IPS DF 6.9 (cell line): ENCODE measurements around the gene TMEM117.

ENCODE experiments used
- DNase-seq: peaks from one replicate; pipeline ENCODE4 v3.0.0-alpha.2; 2013; ENCODE audit warnings: low read depth, low spot score
- H3K27ac ChIP-seq: one replicate; pipeline ENCODE4 v1.5.1; 2013; ENCODE audit warnings: low read length, control low read depth
- H3K27me3 ChIP-seq: 2 replicates; pipeline ENCODE4 v1.6.1; 2013; ENCODE audit warnings: mild to moderate bottlenecking, low read length; ENCODE audit not compliant: control insufficient read depth, insufficient read depth
- H3K36me3 ChIP-seq: 2 replicates; pipeline ENCODE4 v1.6.1; 2013; ENCODE audit warnings: low read length; ENCODE audit not compliant: control insufficient read depth, insufficient read depth
- H3K4me1 ChIP-seq: 2 replicates; pipeline ENCODE4 v1.6.1; 2013; ENCODE audit warnings: low read length; ENCODE audit not compliant: control insufficient read depth, insufficient read depth
- H3K4me3 ChIP-seq: 2 replicates; pipeline ENCODE4 v1.5.1; 2013; ENCODE audit warnings: mild to moderate bottlenecking, low read length
- H3K9me3 ChIP-seq: 2 replicates; pipeline ENCODE4 v1.6.1; 2013; ENCODE audit warnings: low read length, inconsistent platforms; ENCODE audit not compliant: control insufficient read depth, insufficient read depth
- WGBS: extraction: QIAGEN DNeasy Blood & Tissue Kit; methylation state at CpG from one replicate; pipeline ENCODE4 v1.1.7; 2013; ENCODE audit warnings: mixed read lengths, missing lambda C conversion rate; ENCODE audit not compliant: insufficient read length, insufficient coverage; 5-methylcytosine and 5-hydroxymethylcytosine counted together

Gene TMEM117

DNA sequence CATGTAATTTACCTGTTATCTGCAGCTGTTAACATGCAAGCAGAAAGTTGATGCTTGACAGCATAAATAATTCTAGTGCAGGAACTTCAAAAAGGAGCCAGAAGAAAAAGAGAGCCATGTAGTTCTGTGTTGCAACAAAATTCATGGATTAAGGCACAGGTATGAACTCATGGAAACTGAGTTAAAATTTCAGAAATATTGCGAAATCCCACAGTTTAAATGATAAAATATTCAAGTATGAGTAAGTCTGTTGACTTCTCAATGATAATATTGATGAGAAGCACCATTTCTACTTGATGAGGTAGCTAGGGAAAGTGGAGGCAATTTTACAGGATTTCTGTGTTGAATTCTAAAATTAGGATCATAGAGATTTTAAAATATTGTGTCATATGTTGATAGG lies 290.9 kb downstream of the TMEM117 start:
- DNase-seq, result no peak
- Histone ChIP-seq H3K27me3 (no peaks in the 10 kb centered on the region), H3K4me3 (no peak overlapping the region), H3K9me3 (no peaks in the 10 kb centered on the region), H3K27ac (no peak overlapping the region), H3K4me1 (no peaks in the 10 kb centered on the region), H3K36me3 (no peaks in the 10 kb centered on the region)
- WGBS, result no CpG with 5 or more reads among the region's 1 CpG

DNA sequence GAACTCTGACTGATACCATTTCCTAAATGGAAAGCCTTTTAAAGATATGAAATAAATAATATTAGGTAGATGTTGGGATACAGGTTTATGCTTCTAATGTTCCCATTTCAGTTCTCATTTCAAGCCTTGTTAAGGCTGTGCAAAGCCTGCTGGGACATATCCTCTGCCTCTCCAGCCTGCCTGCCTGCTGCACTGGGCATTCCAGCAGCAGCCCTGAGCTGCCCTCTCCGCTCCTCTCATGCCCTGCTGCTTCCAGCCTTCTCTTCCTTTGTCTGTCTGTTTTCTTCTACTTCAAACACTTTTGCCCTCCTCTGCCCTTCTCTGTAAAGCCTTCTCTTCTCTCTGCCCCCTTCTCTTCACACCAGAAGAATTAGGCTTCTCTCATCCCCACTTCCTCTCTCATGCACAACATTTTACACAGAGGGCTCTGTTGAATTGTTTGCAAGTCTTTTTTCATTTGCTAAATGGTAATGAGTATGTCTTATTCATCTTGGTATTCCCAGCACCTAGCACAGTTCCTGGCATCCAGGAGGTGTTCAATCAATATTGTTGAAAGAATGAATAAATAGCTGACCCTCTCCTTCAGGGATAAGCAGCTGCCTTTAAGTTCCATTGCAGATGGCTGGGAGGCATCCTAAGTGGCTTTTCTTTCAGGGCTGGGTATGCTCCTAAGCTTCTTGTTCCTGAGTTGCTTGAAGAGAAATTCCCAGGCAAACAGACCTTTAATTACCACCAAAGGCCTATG lies 292.3 kb downstream of the TMEM117 start:
- H3K4me3 ChIP-seq, result no peak overlapping the region
- WGBS, result no CpG with 5 or more reads among the region's 1 CpG
- no peaks in the 10 kb centered on the region for H3K4me1 ChIP-seq
- no peak for DNase-seq
- no peak overlapping the region for H3K27ac ChIP-seq
- H3K27me3 ChIP-seq, result no peaks in the 10 kb centered on the region
- no peaks in the 10 kb centered on the region for H3K36me3 ChIP-seq
- no peaks in the 10 kb centered on the region for H3K9me3 ChIP-seq

GRCh38 chr12:44143175-44143574 lies 307.3 kb downstream of the TMEM117 start:
- Histone ChIP-seq H3K4me1 (no peaks in the 10 kb centered on the region), H3K9me3 (no peaks in the 10 kb centered on the region), H3K27ac (no peak overlapping the region), H3K27me3 (no peaks in the 10 kb centered on the region), H3K36me3 (no peaks in the 10 kb centered on the region), H3K4me3 (no peak overlapping the region)
- no CpG with 5 or more reads among the region's 3 CpGs for WGBS
- no peak for DNase-seq

- Histone ChIP-seq H3K27me3 (no peaks in the 10 kb centered on the region), H3K4me3 (no peak overlapping the region), H3K36me3 (no peaks in the 10 kb centered on the region), H3K4me1 (no peaks in the 10 kb centered on the region), H3K27ac (no peak overlapping the region), H3K9me3 (no peaks in the 10 kb centered on the region)
- no CpG with 5 or more reads among the region's 2 CpGs for WGBS
- DNase-seq, result no peak
Observed at GRCh38 chr12:44148936-44149335, 313.1 kb downstream of the TMEM117 start.

DNA sequence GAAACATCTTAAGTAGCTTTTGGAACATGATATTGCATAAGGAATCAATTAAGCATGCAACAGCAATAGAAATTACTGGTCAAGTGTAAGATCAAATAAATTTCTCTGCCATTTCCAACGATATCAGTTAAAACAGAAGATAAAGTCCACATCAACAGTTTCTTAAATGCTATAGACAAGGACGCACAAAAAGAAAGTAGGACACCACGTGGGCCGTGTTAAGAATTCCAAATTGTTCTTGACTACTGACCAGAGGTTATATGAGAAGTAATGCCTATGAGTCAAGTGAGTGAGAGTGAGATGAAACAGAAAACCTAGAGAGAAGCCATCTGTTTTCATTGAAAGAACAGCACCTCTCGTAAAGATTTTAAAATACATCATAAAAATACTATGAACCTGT lies 318.2 kb downstream of the TMEM117 start:
- Histone ChIP-seq H3K36me3 (no peaks in the 10 kb centered on the region), H3K9me3 (no peaks in the 10 kb centered on the region), H3K27me3 (no peaks in the 10 kb centered on the region), H3K4me3 (no peak overlapping the region), H3K4me1 (no peaks in the 10 kb centered on the region), H3K27ac (no peak overlapping the region)
- WGBS, result no CpG with 5 or more reads among the region's 5 CpGs
- no peak for DNase-seq

- Histone ChIP-seq H3K4me1 (no peaks in the 10 kb centered on the region), H3K9me3 (no peaks in the 10 kb centered on the region), H3K27ac (no peak overlapping the region), H3K36me3 (no peaks in the 10 kb centered on the region), H3K4me3 (no peak overlapping the region), H3K27me3 (no peaks in the 10 kb centered on the region)
- no CpG with 5 or more reads among the region's 2 CpGs for WGBS
- DNase-seq, result no peak
Observed at GRCh38 chr12:44155358-44155757, 319.5 kb downstream of the TMEM117 start.

DNA sequence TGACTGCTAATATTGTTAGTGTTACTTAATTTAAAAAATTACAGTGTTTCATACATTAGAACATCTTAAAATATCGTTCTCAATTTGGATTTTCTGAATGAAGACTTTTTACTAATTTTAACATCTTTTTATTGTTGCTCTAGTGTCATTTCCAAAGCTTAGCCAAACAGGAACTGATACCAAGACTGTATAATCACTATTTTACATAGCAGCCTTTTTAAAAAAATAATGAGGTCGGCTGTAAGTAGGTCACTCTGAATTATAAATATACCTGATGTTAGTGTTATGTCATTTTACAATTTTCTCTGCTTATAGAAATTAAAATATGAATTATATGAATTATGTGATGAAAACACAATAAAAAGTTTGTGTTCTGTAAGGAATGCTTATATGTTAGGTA lies 321.5 kb downstream of the TMEM117 start:
- H3K4me3 ChIP-seq, result no peak overlapping the region
- no peak overlapping the region for H3K27ac ChIP-seq
- H3K36me3 ChIP-seq, result no peaks in the 10 kb centered on the region
- WGBS, result no CpG with 5 or more reads among the region's 2 CpGs
- no peaks in the 10 kb centered on the region for H3K27me3 ChIP-seq
- H3K9me3 ChIP-seq, result no peaks in the 10 kb centered on the region
- H3K4me1 ChIP-seq, result no peaks in the 10 kb centered on the region
- DNase-seq, result no peak

- no CpG with 5 or more reads among the region's 2 CpGs for WGBS
- H3K4me3 ChIP-seq, result no peak overlapping the region
- no peaks in the 10 kb centered on the region for H3K36me3 ChIP-seq
- no peaks in the 10 kb centered on the region for H3K27me3 ChIP-seq
- no peaks in the 10 kb centered on the region for H3K9me3 ChIP-seq
- H3K4me1 ChIP-seq, result no peaks in the 10 kb centered on the region
- no peak overlapping the region for H3K27ac ChIP-seq
- DNase-seq, result no peak
Observed at GRCh38 chr12:44158746-44159145, 322.9 kb downstream of the TMEM117 start.

GRCh38 chr12:44159216-44159615 lies 323.3 kb downstream of the TMEM117 start:
- Histone ChIP-seq H3K4me3 (no peak overlapping the region), H3K27me3 (no peaks in the 10 kb centered on the region), H3K27ac (no peak overlapping the region), H3K9me3 (no peaks in the 10 kb centered on the region), H3K36me3 (no peaks in the 10 kb centered on the region), H3K4me1 (no peaks in the 10 kb centered on the region)
- DNase-seq, result no peak

- WGBS, result no CpG with 5 or more reads among the region's 3 CpGs
- H3K27ac ChIP-seq, result no peak overlapping the region
- no peak overlapping the region for H3K4me3 ChIP-seq
- no peaks in the 10 kb centered on the region for H3K4me1 ChIP-seq
- H3K9me3 ChIP-seq, result no peaks in the 10 kb centered on the region
- no peak for DNase-seq
- H3K27me3 ChIP-seq, result no peaks in the 10 kb centered on the region
- no peaks in the 10 kb centered on the region for H3K36me3 ChIP-seq
Observed at GRCh38 chr12:44159862-44160261, 324.0 kb downstream of the TMEM117 start.

- Histone ChIP-seq H3K4me3 (no peak overlapping the region), H3K27me3 (no peaks in the 10 kb centered on the region), H3K27ac (no peak overlapping the region), H3K9me3 (no peaks in the 10 kb centered on the region), H3K36me3 (no peaks in the 10 kb centered on the region), H3K4me1 (no peaks in the 10 kb centered on the region)
- no CpG with 5 or more reads among the region's 3 CpGs for WGBS
- no peak for DNase-seq
Observed at GRCh38 chr12:44162961-44163360, 327.1 kb downstream of the TMEM117 start.
